ACHN (cell line): ENCODE data around the gene ABCD1.
"Not testable (repeated sequence)": the region's sequence is repeated elsewhere in the genome, so short reads cannot be mapped to it uniquely, and the experiment has no call there.

Source experiments
- DNase-seq: peaks from one replicate; pipeline ENCODE4 v3.0.0-alpha.2; 2015
- in situ Hi-C: cut with HindIII; loops from 2 replicates; pipeline ENCODE4 v1.10.0; 2017; ENCODE audit warnings: low sequenced_read_pairs, low pct_ligation_motif_present, low pct_unique_long_range_greater_than_20kb

Gene ABCD1

GRCh38 chrX:153742796-153743467, 18.3 kb downstream of the ABCD1 start:
- in situ Hi-C loops: not testable (repeated sequence)

DNA sequence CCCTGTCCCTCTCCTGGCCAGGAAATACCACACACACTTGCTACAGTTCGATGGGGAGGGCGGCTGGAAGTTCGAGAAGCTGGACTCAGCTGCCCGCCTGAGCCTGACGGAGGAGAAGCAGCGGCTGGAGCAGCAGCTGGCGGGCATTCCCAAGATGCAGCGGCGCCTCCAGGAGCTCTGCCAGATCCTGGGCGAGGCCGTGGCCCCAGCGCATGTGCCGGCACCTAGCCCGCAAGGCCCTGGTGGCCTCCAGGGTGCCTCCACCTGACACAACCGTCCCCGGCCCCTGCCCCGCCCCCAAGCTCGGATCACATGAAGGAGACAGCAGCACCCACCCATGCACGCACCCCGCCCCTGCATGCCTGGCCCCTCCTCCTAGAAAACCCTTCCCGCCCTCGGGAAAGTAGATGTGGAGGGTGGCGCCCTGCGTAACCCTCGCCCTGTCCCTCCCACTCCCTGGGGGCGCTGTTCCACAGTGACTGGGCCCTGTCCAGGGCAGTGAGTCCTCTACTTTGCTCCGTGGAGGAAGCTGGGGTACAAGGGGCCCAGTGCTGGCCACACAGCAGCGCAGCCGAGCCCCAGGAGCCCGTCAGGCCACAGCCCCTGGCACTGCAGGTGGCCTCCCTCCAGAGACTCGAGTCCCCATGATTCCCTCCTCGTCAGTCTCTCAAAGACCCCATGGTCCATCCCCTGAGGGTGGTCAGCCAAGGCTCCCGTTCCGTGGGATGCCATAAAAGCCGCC, 19.0 kb downstream of the ABCD1 start:
- in situ Hi-C loops, DNase-seq: not testable (repeated sequence)

More at GRCh38 chrX:153742796-153743467, 18.3 kb downstream of the ABCD1 start:
- not testable (repeated sequence) for DNase-seq

DNA sequence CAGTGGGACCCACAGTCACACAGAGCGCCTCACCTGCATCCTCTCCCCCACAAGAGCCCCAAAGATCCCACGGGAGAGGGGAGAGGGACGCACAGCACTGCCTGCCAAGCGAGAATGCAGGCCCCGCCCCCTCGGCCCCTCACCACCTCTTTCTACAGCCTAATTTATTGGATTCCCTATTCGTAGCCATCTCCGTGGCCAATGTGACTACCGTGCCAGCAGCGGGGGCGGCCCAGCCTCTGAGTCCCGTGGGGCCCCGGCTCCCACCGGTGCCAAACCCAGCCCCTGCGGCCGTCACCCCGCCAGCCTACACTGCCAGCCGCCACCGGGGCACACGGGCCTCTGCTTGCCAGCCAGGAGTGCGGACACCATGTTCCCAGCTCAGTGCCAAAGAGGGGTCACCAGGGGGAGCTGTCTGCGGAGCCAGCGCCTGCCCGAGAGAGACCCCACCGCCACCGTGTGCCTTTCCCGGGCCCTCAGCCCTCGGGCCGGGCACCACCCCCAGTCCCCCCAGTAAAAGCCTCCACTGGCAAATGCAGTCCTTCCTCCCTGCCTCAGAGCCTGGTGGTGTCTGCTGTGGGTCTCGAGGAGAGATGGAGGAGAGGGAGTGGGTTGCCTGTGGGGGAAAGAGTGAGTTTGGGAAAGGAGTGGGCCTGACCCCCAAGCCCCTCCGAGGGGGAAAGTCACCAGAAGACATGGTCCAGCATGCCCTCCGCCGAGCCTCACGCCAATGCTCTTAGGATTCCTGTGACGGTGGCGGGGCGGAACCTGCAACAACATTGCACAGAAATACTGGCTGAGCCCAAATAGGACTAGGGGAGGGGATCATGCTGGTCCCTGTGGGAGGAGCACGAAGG, 19.8 kb downstream of the ABCD1 start:
- in situ Hi-C loops: no loop called here
- no peak for DNase-seq

DNA sequence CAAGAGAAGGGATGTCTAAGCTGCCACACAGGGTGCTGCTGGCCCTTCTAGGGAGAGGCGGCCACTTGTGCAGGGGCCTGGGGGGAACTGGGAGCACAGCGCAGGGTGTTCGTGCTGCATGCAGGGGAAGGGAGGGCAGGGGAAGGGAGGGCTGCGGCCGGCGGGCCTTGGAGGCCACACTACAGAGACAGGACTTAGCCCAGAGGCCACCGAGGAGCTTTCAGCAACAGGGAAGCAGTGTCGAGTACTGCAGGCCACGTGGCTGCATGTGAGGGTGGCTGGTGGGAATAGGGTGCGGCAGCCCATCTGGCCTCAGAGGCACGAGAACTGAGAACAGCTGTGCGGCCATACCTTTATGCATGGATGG, 20.4 kb downstream of the ABCD1 start:
- DNase-seq, in situ Hi-C loops: not testable (repeated sequence)

DNA sequence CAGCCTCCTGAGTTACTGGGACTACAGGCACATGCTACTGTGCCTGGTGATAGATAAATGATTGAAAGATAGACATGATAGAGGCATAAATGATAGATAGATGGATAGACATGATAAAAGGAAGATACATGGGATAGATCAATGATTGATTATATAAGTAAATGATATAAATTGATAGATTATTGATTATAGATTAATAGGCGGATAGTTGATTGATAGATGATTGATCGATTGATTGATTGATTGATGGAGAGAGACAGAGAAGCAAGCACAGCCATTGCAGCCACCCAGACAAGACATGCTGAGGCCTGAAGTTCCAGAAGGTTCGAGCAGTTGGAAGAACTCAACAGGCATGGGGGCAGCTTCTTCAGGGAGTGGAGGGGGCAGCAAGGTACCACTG, 21.7 kb downstream of the ABCD1 start:
- DNase-seq: no peak
- in situ Hi-C loops: no loop called here

GRCh38 chrX:153746991-153747390, 22.3 kb downstream of the ABCD1 start:
- in situ Hi-C loops: not testable (repeated sequence)

GRCh38 chrX:153749017-153749416, 24.4 kb downstream of the ABCD1 start:
- DNase-seq, in situ Hi-C loops: not testable (repeated sequence)

More at GRCh38 chrX:153746991-153747390, 22.3 kb downstream of the ABCD1 start:
- DNase-seq: not testable (repeated sequence)

DNA sequence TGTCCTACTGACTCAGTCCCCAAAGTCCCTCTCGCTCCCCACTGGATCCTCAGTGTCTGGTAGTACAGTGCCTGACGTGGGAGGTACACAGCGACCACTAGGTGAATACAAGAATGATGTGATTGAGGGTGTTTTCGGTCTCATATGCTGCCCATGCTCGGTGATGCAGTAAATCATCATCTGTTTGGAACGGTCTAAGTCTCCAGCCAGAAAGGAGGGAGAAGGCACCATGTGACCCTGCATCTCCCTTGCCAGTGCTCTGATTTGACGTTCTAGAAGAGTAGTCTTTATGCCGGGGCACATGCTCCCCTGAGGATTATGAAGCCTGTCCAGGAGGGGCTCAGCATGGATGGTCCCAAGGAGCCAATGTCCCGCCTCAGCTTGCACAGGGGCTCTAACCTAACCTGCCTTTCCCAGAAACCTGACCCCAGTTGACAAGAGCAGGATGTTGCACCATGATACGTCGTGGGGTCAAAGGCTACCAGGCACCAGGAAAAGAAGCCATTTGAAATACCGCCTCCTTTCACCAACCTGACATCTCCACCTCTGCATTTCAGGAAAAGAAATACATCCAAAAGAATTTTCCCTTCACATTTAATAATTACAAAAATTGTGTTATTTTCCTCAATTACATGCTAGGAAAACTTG, 25.6 kb downstream of the ABCD1 start:
- DNase-seq: no peak
- in situ Hi-C loops: no loop called here

- in situ Hi-C loops: no loop called here
- no peak for DNase-seq
These were observed 30.5 kb downstream of the ABCD1 start for GRCh38 chrX:153755136-153755535.

GRCh38 chrX:153761863-153762262, 37.2 kb downstream of the ABCD1 start:
- no peak for DNase-seq
- in situ Hi-C loops: no loop called here

DNA sequence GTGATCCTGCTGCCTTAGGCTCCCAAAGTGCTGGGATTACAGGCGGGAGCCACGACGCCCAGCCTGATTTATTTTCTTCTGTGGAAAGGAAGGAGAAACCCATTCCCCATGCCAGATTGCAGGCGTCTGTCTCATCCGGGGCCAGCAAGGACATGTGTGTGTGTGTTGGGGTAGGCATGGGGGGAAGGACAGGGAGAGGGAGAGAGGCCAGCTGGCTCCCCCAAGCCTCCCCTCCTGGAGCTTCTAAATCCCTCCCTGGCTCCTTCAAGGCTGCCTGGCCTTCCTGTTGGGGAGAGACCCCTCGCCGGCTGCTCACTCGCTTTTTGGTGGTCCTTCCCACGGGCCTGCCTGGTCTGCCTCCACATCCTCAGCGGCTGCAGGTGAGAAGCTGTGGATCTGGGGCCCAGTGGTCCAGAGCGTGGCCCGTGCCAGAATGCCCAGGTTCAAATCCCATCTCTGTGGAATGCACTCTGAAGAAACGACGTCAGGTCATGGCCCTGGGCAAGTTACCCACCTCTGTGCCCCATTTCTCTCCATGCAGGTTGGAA, 38.0 kb downstream of the ABCD1 start:
- DNase-seq: no peak
- in situ Hi-C loops: no loop called here

- no peak for DNase-seq
- in situ Hi-C loops: no loop called here
These were observed 38.8 kb downstream of the ABCD1 start for GRCh38 chrX:153763298-153763932.

DNA sequence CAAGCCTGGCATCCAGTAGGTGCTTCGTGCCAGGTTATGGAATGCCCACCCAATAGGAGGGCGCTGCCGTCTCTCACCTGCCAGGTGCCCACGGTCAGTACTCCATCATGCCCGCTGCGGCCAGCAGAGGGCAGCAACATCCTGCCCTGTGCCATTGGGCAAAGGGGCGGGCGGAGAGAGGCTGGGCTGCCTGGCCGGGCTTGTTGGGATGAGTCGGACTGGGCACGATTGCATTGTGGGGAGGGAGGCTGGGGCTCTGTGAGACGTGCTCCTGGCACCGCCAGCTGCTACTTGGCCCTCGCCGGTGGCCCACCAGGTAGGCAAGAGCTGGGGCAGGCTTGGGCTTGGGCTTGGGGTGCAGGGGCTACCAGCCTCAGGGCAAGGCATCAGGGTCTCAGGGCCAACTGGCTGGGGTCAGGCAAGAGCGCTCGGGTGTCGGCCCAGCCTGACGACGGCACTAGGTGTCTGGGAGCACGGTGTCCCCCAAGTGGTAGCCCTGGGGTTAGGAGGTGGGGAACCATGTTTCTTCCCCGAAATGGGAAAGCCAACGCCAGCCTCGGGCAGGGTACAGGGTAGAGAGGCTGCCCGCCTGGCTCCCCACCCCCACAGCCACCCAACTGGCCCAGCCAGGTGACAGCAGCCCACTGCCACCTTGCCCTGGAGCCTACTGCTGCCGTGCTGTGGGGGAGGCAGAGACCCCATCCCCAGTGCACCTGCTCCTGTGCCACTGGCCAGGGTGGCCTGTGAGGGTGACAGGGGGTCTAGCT, 39.5 kb downstream of the ABCD1 start, which contains the start of gene PLXNB3:
TSS of gene PLXNB3 (plus strand) at position 261 of the 767 bp plus-strand sequence. CDS start 1,287 bp downstream, outside the sequence.
- DNase-seq: peak; percentile 59
- in situ Hi-C loops: no loop called here

- in situ Hi-C loops: no loop called here
- DNase-seq: no peak
These were observed 40.1 kb downstream of the ABCD1 start for GRCh38 chrX:153764786-153765137.

DNA sequence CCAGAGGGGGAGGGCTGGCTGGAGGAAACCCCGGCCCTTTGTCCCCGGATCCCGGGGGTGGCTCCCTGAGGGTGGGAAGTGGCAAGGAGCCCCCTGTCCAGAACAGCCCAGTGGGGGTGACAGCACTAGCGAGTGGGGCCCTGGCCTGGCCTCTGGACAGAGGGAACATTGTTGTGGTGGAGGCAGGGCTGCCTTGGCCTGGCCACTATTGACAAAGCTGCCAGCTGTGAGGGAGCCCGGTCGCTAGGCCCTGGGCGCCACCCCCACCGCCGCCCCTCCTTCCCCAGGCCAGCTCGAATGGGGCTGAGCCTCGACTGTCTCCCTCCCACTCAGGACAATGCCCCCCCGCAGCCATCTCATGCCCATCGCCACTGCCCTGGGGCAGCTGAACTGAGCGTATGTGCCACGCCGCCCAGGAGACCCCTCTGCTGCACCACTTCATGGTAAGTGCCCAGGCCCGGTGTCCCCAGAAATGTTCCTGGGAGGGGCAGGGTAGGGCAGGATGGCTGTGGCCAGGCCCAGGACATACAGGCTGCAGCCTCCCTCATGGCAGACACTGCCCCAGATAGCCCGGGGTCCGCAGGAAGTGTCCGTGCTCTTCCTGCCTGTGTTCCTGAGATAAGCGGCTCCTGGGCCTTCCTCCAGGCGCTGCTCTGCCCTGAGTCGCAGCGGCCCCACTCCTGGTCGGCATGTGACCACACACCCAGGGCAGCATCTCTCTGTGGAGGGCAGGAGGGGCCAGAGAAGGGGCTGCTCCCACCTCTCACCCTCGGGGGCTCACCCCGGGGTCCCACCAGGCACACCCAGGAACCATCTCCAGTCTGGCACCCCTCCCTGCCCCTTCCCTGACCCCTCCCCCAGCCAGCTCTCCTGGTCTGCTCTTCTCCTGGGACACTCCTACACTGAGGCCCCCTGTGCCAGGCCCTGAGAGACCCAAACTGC, 40.8 kb downstream of the ABCD1 start:
- no peak for DNase-seq
- in situ Hi-C loops: no loop called here

DNA sequence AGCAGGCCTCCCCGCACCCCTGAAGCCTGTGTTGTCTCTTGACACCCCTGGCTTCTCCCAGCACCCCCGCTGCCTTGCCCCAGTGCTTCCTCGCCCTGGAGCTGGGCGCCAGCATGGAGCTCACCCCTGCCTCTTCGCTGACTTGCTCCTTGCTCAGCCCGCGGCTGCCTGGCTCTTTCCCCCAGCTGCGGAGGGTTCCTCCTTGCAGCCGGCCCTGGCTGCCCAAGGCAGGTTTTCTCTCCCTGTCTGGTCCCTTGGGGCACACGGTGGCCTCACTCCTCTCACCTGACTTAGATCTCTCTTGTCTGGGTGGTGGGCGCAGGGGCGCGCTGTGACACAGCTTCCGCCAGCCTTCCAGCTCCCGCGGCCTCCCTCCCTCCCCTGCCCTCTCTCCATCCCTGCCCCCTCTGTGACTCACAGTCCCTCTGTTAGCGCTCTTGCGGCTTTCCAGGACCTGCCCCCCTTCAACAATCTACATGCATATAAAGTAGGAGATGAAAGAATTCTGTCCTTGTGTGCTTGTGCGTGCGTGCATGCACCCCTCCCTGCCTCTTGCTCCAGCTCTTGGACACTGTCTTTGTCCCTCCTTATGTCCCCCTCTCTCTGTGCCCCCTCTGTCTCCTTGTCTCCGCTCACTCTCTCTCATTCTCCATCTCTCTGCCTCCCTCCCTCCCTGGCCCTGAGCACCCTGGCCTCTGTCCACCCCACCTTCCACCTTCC, 41.6 kb downstream of the ABCD1 start:
- in situ Hi-C loops: no loop called here
- no peak for DNase-seq
